ENCODE measurements around the gene PHF21A. TPM values are rescaled to one million over a fixed set of nuclear protein-coding genes. Genes with fewer than 3 reads are reported as not detected.

Gene PHF21A
- total RNA-seq, 1 donor from 2014 or later = 49.6 TPM

DNA sequence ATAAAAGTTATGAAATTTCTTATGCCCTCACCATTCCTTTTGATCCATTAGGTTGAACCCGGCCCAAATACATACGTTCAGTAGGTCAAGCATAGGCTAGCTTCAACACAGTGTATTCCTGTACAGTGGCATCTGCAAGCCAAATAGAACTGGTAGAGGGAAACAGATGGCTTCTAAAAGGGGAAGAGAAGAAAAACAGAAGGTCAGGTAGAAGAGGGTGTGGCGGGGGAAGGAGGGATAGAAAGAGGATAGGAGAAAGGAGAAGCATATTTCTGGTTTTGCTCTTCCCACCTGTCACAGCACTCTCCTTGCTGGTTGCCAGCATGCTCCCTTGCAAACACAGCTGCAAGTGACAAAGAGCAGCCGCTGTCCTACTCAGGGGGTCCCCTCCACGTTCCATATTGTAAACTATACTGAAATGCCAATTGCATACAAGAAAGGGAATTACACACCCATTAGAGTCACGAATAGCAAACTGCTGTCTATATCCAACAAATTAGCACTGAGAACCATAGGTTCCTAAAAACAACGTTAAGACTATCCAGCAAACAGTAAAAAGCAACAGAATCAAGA lies 71.8 kb downstream of the PHF21A start:
- Histone ChIP-seq H4K20me1 (ENCODE audit: low read depth) (peaks cover 17% of the 10 kb centered on the region), H3K27me3 (no peaks in the 10 kb centered on the region), H3K27ac (peak overlapping the region; percentile 85), H3K9ac (no peak overlapping the region), H2AFZ (replicated peaks) (no peak overlapping the region), H3K79me2 (ENCODE audit: low read depth) (peaks cover 8% of the 10 kb centered on the region), H3K9me3 (ENCODE audit: low read depth) (no peaks in the 10 kb centered on the region), H3F3A (ENCODE audit: low read depth) (peaks cover 32% of the 10 kb centered on the region), H3K4me3 (peak overlapping the region; percentile 20), H3K36me3 (no peaks in the 10 kb centered on the region), H3K4me1 (peaks cover 77% of the 10 kb centered on the region), H3K4me2 (peak overlapping the region; percentile 59)
- Mint-ChIP-seq H3K27me3 (ENCODE audit: insufficient read depth, low read depth) (no peaks in the 10 kb centered on the region), H3K4me3 (peak overlapping the region; percentile 78), H3K9me3 (no peaks in the 10 kb centered on the region), H3K36me3 (peaks cover 14% of the 10 kb centered on the region), H3K4me1 (peaks cover 47% of the 10 kb centered on the region), H3K27ac (peak overlapping the region; percentile 96)
- TF ChIP-seq CTCF (IDR thresholded peaks at IDR 0.05) = no peak
- no peak for TF ChIP-seq EZH2phosphoT487 (IDR thresholded peaks at IDR 0.05)
- no peak for TF ChIP-seq EZH2 (IDR thresholded peaks at IDR 0.05)
- DNase-seq (ENCODE audit: low spot score) = peak; percentile 26

DNA sequence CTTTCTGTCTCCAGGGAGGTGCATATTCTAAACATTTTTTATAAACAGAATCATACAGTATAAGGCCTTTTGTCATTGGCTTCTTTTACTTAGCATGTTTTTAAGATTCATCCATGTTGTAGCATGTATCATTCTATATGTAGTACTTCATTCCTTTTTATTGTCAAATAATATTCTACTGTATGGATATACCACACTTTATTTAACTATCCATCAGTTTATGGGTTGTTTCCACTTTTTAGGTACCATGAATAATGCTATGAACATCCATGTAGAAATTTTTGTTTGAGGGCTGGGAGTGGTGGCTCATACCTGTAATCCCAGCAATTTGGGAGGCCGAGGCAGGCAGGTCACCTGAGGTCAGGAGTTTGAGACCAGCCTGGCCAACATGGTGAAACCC lies 73.1 kb downstream of the PHF21A start:
- H3K9me3 Mint-ChIP-seq = no peaks in the 10 kb centered on the region
- Histone ChIP-seq H4K20me1 (ENCODE audit: low read depth) (peaks cover 17% of the 10 kb centered on the region), H3K4me2 (no peak overlapping the region), H3K27me3 (no peaks in the 10 kb centered on the region), H3F3A (ENCODE audit: low read depth) (peaks cover 30% of the 10 kb centered on the region), H3K79me2 (ENCODE audit: low read depth) (peaks cover 8% of the 10 kb centered on the region), H2AFZ (replicated peaks) (no peak overlapping the region), H3K9ac (no peak overlapping the region), H3K36me3 (no peaks in the 10 kb centered on the region), H3K4me3 (no peak overlapping the region), H3K4me1 (peaks cover 73% of the 10 kb centered on the region), H3K27ac (no peak overlapping the region), H3K9me3 (ENCODE audit: low read depth) (no peaks in the 10 kb centered on the region)
- DNase-seq (ENCODE audit: low spot score) = no peak
- no peak overlapping the region for H3K27ac Mint-ChIP-seq
- H3K4me1 Mint-ChIP-seq = peaks cover 47% of the 10 kb centered on the region
- H3K27me3 Mint-ChIP-seq (ENCODE audit: insufficient read depth, low read depth) = no peaks in the 10 kb centered on the region
- no peak overlapping the region for H3K4me3 Mint-ChIP-seq
- TF ChIP-seq EZH2 (IDR thresholded peaks at IDR 0.05) (no peak), CTCF (IDR thresholded peaks at IDR 0.05) (no peak), EZH2phosphoT487 (IDR thresholded peaks at IDR 0.05) (no peak)
- H3K36me3 Mint-ChIP-seq = peaks cover 13% of the 10 kb centered on the region

GRCh38 chr11:46047520-46047919 lies 73.7 kb downstream of the PHF21A start:
- peaks cover 30% of the 10 kb centered on the region for H3F3A ChIP-seq (ENCODE audit: low read depth)
- H2AFZ ChIP-seq (replicated peaks) = no peak overlapping the region
- no peak for DNase-seq (ENCODE audit: low spot score)
- no peak overlapping the region for H3K27ac ChIP-seq
- no peaks in the 10 kb centered on the region for H3K36me3 ChIP-seq
- no peak overlapping the region for H3K4me2 ChIP-seq
- H3K4me1 ChIP-seq = peaks cover 69% of the 10 kb centered on the region
- Mint-ChIP-seq H3K27me3 (ENCODE audit: insufficient read depth, low read depth) (no peaks in the 10 kb centered on the region), H3K4me3 (no peak overlapping the region), H3K27ac (no peak overlapping the region), H3K36me3 (peaks cover 13% of the 10 kb centered on the region), H3K4me1 (peaks cover 47% of the 10 kb centered on the region), H3K9me3 (no peaks in the 10 kb centered on the region)
- TF ChIP-seq EZH2 (IDR thresholded peaks at IDR 0.05) (no peak), EZH2phosphoT487 (IDR thresholded peaks at IDR 0.05) (no peak), CTCF (IDR thresholded peaks at IDR 0.05) (no peak)
- H3K27me3 ChIP-seq = no peaks in the 10 kb centered on the region
- H3K4me3 ChIP-seq = no peak overlapping the region
- H3K9me3 ChIP-seq (ENCODE audit: low read depth) = no peaks in the 10 kb centered on the region
- peaks cover 17% of the 10 kb centered on the region for H4K20me1 ChIP-seq (ENCODE audit: low read depth)
- peaks cover 8% of the 10 kb centered on the region for H3K79me2 ChIP-seq (ENCODE audit: low read depth)
- H3K9ac ChIP-seq = no peak overlapping the region

Measured in neural progenitor cell (in vitro differentiated cells).